Hematopoietic multipotent progenitor cell treated with erythropoietin and hydrocortisone succinate and interleukin-3 and kit ligand, for 15 days (in vitro differentiated cells): ENCODE data around the gene TCF21.

ENCODE experiments used
- DNase-seq: peaks from one replicate; pipeline ENCODE4 v3.0.0-alpha.2; 2015; ENCODE audit warnings: low spot score

The TCF21 gene

GRCh38 chr6:133889557-133890403 lies 867 bp downstream of the TCF21 start:
- no peak for DNase-seq

GRCh38 chr6:133890711-133891148 lies 1.8 kb downstream of the TCF21 start:
- DNase-seq = no peak

GRCh38 chr6:133891149-133891926 lies 2.4 kb downstream of the TCF21 start:
- no peak for DNase-seq

GRCh38 chr6:133891927-133892812 lies 3.3 kb downstream of the TCF21 start:
- no peak for DNase-seq

- DNase-seq = no peak
These were observed 4.1 kb downstream of the TCF21 start for GRCh38 chr6:133892813-133893691.

- DNase-seq = no peak
These were observed 5.0 kb downstream of the TCF21 start for GRCh38 chr6:133893946-133894345.

GRCh38 chr6:133894369-133894768 lies 5.5 kb downstream of the TCF21 start:
- no peak for DNase-seq

GRCh38 chr6:133894795-133895358 lies 6.0 kb downstream of the TCF21 start:
- no peak for DNase-seq

GRCh38 chr6:133895573-133896343 lies 6.8 kb downstream of the TCF21 start:
- DNase-seq = no peak

- no peak for DNase-seq
These were observed 7.4 kb downstream of the TCF21 start for GRCh38 chr6:133896344-133896721.

- DNase-seq = no peak
These were observed 9.3 kb downstream of the TCF21 start for GRCh38 chr6:133898263-133898662.

GRCh38 chr6:133899556-133899955 lies 10.6 kb downstream of the TCF21 start:
- no peak for DNase-seq

- DNase-seq = no peak
These were observed 14.9 kb downstream of the TCF21 start for GRCh38 chr6:133903855-133904254.

- DNase-seq = no peak
These were observed 17.1 kb downstream of the TCF21 start for GRCh38 chr6:133906050-133906449.

- DNase-seq = peak; percentile 65
These were observed 27.8 kb downstream of the TCF21 start for GRCh38 chr6:133916650-133917151.

- DNase-seq = no peak
These were observed 28.9 kb downstream of the TCF21 start for GRCh38 chr6:133917781-133918180.

- DNase-seq = no peak
These were observed 29.5 kb downstream of the TCF21 start for GRCh38 chr6:133918208-133918930.

- no peak for DNase-seq
These were observed 30.4 kb downstream of the TCF21 start for GRCh38 chr6:133919362-133919761.

GRCh38 chr6:133921249-133921859 lies 32.4 kb downstream of the TCF21 start:
- peak; percentile 76 for DNase-seq
